ENCODE data around the gene PIK3R4. TPM values are rescaled to one million over a fixed set of nuclear protein-coding genes. Genes with fewer than 3 reads are reported as not detected.

The PIK3R4 gene
- total RNA-seq, 1 donor from 2014 or later = 27.8 TPM

DNA sequence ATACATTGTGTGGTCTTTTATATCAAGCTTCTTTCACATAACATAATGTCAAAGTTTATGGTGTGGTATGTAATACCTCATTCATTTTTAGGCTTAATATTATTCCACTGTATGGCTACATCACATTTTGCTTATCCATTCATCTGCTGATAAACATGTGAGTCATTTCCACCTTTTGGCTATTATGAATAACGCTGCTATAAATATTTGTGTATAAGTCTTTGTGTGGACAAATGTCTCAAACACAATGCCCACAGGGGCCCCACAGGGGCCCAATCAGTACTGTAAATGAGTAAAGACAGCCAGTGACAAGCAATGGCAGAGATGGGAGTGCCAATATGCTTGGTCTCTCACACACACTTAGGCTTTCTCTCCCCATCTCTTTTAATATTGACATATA lies 54.2 kb downstream of the PIK3R4 start:
- intact Hi-C loops (cut with micrococcal nuclease) = no loop called here

DNA sequence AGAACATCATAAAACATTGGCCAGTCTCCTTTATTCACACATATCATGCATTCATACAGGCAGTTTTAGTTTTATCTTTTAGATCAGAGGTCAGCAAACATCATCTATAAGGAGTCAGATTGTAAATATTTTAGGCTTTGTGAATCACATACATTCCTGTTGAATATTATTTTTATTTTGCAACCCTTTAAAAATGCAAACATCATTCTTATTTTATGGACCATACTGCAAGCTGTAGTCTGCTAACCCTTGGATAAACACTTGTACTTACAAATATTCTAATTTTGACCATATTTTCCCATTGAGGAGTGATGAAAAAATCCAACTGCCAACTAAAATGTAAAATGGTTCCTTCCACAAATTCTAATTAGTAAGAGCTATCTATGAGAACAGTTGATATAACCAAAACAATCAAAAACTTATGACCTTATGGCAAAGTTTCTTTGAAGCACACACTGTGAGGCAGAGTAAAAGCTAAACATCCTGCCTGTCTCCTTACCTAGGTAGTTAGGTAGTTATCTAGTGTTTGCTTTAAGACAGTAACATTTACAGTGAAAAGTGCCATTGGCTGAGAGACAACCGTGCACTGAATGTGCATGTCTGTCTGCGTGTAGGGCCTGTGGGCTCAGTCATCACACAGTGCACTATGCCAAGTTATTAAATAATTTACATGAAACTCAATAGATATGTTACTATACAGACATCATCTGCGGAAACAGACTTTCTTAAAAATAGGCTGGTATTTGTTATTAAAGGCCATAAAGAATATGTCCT lies 57.7 kb downstream of the PIK3R4 start:
- intact Hi-C loops (cut with micrococcal nuclease) = no loop called here

DNA sequence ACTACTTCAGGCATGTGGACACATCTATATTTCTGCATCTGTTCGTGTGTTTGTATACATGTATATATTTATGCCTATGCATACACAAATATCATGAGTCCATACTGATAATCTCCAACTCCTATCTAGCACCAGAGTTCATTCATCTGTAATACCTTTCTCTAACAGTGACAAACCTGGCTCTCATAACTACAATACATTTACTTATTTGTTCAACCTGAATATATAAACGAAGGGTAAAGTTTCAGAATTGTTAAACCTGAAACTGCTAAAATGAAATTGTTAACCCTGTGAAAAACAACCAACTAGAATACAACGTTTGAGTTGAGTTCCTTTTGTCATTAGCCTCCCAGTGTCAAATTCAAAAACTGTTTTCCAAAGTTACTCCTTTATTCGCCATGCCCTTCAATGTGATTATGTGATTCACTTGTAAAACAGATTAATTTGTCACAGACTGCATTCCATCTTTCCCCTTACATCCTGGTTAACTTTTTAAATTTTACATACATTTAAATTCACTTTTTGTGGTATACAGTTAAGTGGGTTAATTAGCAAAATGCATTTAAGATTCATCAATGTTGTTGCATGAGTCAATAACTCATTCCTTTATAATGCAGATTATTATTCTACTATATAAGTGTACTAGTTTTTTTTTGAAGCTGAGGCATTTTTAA lies 58.5 kb downstream of the PIK3R4 start:
- intact Hi-C loops (cut with micrococcal nuclease) = no loop called here

DNA sequence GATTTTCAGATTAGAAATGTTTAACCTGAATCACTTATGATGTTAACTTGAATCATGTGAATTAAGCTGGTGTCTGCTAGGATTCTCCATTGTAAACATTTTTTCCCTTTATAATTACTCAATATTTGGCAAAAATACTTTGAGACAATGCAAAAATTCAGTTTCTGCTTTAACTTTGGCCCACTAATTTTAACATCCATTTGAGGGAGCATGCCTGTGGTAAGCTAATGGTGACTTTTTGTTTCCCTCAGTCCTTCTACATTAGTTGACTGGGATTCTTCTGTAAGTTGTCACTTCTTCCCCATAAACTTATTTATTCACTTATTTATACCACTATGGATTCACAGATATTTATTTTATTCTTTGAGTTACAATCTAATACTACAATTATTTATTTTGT lies 59.3 kb downstream of the PIK3R4 start:
- intact Hi-C loops (cut with micrococcal nuclease) = no loop called here

DNA sequence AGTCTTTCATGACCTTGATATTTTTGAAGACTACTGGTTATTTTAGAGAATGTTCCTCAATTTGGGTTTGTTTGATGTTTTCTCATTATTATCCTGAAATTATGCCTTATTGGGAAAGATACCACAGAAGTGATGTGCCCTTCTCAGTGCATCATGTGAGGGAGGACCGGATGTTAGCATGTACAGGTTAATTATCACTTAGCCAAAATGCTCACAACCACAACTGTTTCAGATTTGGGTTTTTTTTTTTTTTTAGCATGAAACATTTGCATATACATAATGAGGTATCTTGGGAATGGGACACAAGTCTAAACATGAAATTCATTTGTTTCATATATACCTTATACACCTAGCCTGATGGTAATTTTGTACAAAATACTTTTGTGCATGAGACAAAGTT lies 59.8 kb downstream of the PIK3R4 start:
- intact Hi-C loops (cut with micrococcal nuclease) = no loop called here

DNA sequence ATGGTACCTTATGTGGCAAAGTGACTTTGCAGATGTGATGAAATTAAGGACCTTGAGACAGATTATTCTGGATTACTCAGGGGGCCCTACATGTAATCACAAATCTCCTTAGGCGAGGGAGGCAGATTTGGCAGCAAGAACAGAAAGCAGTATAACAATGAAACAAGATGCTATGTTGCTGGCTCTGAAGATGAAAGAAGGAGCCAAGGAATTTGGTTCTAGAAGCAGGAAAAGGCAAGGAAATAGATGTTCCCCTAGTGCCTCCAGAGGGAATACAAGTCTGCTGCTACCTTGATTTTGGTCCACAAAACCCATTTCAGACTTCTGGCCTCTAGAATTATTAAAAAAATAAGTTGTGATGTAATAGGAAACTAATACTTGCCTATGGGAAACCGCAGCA lies 64.5 kb downstream of the PIK3R4 start:
- intact Hi-C loops (cut with micrococcal nuclease) = no loop called here

DNA sequence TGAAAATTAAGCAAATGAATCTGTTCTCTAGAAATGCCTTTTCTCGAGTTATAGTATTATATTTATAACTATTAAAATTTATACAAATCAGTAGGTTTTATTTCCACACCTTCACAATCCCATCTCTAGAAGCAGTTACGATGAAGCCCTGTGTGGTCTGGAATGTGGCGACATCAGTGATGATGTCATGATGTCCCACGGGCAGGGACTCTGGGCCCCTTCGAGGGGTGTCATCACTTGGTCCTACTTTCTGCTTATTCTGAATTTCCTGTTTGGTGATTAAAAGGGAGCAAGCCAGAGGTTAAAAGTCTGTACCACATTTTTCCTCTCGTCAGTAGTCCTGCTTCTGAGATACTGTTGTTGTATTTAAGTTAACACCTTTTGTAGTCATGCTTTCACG lies 67.4 kb downstream of the PIK3R4 start:
- intact Hi-C loops (cut with micrococcal nuclease) = no loop called here

DNA sequence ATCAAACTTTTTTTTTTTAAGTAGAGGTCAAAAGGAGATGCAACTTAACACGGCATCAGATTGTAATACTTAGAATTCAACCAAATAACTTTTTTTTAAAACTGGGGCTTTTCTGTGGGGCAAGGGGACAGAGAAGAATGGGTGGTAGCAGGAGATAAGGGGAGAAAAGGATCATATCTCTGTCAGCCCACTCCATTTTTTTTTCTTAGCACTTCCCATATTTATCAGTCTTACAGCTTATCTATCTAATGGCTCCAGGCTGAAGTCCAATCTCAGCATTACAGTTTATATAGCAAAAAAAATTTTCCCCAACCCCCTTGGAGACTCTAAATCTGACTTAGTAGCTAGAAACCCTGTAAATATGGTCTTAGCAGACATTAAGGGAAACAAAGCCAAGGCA lies 69.3 kb downstream of the PIK3R4 start:
- intact Hi-C loops (cut with micrococcal nuclease) = no loop called here

DNA sequence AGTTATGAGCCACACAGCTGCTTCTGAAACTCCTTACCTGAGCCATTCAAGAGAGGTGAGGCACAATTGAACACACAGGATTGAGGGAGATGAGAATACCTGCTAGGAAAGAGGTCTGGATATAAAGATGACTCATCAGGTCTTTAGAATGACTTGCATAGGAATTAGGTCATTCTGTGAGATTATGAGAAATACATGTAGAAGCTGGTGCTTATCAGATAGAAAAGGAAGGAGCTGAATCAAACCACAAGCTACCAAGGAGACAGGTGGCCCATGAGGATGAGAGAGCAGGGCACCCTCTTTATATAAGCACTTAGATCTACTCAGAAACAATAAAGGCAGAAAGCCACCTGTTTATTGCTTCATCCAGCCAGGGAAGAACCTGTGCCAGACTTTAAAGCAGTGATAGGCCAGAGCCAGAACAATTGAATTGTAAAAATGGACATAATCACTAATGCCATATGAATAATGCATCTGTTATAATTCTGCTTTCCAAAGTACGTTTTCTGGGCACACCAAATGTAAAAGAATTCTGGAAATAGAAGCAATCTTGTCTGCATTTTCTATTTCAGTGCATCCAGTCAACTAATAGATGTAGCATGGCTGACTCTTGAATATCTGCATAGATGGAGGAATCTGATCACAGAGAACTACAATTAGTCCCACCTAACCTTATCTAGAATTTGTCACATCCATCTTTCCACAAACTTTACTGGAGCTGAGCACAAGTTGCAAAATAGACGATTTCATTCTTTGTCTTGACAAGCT lies 74.9 kb downstream of the PIK3R4 start:
- intact Hi-C loops (cut with micrococcal nuclease) = no loop called here

DNA sequence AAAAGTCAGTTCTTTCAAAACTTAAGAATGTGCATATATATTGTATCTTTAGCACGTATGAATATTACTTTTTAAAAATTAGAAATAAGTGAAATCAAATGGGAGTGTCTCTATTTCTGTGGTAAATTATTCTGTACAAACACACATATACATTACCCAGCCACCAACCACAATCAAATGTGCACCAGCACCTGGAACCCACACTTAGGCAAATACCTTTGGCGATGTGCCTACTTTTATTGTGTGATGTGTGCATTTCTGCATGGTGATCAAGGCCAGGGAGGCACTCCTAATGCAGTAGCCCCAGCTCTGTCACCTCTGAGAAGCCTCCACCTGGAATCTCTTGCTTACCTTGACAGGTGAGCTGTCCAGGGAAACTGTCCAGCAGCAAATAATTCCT lies 76.9 kb downstream of the PIK3R4 start:
- intact Hi-C loops (cut with micrococcal nuclease) = no loop called here

DNA sequence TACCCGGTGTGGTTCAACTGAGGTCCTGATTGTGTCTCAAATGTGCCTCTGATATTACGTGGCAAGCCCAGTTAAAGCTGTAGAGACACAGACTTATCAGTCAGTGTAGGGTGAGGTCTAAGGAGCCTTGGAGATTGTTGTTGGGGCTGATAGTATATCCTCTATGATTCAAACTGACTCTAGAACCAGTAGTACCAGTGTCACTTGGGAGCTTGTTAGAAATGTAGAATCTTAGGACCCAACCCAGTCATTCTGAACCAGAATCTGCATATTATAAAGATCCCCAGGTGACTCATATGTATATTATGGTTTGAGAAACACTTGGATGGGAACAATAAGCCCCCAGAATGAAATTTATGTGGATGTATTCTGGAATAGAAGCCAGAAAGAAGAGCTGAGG lies 83.5 kb downstream of the PIK3R4 start:
- intact Hi-C loops (cut with micrococcal nuclease) = no loop called here

DNA sequence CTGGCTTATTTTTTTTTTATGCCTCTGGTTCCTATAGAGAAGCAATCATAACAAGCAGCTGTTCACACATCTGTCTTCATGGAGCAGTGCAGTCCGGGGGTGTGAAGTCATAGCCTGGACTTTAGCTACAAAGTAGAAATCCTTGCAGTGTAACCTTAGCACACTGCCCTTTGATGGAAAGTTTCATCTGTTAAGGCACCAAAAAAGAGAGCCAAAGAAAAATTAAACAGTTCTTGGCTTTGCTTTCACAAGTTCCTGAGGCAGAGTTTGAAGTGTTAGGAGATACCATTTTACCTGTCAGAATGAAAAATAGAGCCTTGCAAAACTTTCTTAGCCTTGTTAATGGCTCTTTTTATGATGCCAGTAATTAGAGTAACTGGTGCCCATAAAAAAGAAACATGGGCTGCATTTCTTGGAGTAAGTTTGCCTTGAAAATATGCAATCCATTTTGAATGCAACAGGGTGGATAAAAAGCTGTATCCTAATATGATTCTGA lies 84.1 kb downstream of the PIK3R4 start:
- intact Hi-C loops (cut with micrococcal nuclease) = no loop called here

DNA sequence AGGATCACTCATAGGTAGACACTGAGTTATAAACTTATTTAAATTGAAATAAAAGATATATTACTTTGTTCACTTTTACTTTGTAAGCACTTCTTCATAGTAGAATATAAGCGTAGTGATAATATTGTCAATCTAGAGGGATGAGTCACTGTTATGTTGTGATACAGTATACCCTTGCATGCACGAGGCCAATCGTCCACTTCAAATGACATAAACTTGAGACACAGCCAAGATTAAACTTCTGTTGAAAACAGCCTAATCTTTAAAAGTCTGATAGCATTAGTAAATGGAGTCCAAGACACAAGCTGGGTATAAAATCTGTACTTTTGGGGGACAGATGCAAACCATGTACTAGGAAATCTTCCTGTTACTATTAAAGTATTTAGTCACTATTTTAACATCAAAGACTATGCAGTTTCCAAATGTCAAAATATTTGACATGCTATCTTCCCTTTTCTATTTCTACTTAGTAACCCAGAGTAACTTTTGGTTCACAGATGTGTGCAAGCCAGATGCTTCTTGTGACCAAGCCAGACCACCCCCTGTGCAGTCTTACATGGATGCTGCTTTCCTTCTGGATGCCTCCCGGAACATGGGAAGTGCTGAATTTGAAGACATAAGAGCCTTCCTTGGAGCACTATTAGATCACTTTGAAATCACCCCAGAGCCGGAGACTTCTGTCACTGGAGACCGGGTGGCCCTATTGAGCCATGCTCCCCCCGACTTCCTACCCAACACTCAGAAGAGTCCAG lies 85.3 kb downstream of the PIK3R4 start:
- intact Hi-C loops (cut with micrococcal nuclease) = no loop called here

DNA sequence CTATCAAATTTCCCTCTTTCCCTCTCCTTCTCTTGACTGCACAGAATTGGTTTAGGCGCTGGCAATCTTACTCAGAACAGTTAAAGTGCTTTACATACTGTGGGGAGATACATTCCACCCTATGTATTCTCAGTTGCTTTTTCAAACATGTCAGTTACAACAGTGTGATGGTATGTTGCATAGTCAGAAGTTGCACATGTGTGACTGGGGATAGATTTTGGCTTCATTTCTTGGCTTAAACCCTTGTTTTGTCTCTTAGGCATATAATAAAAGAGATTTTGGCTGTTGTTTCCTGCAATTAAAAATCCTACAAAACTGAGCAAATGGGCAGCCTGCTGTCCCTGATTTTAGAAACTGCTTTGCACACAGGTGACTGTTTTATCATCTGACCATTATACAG lies 86.7 kb downstream of the PIK3R4 start:
- intact Hi-C loops (cut with micrococcal nuclease) = no loop called here

DNA sequence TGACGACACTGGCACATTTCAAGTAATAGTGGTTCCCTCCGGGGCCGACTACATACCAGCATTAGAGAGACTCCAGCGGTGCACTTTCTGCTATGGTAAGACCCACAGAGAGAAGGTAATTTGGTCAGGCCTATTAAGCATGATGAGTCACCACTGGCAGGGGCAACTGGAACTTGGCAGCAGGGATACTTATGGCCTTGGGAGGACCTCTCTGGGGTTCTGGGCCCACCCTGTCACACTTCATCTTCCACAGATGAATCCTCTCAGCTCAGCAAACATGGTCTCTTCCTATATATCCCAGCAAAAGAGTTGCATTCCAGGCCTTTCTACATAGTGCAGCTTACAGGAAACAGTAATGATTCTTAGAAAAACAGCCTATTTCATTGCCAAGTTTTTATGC lies 88.0 kb downstream of the PIK3R4 start:
- intact Hi-C loops (cut with micrococcal nuclease) = no loop called here

DNA sequence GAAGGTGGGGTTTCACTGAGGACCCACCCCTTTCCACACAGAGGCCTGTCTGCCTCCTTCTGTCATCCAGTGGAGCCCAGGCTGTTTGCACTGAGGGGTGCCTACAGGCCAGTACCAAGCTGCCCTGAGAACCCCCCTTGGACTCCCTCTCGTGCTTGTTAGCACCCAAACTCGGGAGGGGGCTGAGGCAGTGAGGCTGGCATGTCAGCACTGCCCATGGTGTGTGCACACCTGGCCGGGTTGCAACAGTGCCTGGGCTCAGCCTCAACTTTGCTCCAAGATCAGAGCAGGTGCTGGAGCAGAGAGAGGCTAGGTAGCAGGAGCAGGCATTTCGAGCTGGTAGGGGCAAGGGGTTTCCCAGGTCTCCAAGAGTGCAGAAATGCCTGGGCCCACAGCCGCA lies 90.0 kb downstream of the PIK3R4 start:
- intact Hi-C loops (cut with micrococcal nuclease) = no loop called here

DNA sequence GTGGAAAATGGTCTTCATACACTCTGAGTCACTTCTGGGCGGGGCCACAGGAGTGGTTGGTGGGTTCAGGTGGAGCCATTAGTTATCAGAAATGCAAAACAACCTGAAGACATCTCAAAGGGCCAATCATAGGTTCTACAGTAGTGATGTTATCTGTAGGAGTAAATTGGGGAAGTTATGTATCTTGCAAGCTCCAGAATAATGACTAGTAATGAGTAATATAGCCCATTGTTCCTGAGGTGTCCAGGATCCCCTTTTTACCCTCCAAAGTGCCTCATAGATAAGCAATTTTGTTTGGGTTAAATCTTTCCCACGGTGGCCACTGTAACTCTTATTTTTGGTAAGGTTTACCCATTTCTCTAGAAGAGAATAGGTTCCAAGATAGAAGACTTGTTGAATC lies 91.7 kb downstream of the PIK3R4 start:
- intact Hi-C loops (cut with micrococcal nuclease) = no loop called here

DNA sequence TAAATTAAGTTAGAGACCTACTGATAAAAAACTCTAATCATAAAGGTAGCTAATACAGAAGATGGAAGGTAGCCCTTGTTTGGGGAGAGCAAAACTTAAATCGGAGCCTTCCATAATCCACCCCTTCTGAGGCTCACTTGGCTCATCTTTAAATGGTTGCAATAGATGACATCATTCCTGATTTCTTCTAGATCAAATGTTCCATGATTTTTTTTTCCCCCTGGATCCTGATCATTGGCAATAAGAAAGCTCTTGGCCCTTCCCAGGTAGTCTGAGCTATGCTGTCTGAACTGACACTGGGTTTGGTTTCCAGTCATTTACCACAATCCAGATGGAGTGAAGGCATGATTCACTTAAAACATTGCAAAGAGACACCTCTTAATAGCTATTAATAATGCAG lies 92.5 kb downstream of the PIK3R4 start:
- intact Hi-C loops (cut with micrococcal nuclease) = no loop called here

DNA sequence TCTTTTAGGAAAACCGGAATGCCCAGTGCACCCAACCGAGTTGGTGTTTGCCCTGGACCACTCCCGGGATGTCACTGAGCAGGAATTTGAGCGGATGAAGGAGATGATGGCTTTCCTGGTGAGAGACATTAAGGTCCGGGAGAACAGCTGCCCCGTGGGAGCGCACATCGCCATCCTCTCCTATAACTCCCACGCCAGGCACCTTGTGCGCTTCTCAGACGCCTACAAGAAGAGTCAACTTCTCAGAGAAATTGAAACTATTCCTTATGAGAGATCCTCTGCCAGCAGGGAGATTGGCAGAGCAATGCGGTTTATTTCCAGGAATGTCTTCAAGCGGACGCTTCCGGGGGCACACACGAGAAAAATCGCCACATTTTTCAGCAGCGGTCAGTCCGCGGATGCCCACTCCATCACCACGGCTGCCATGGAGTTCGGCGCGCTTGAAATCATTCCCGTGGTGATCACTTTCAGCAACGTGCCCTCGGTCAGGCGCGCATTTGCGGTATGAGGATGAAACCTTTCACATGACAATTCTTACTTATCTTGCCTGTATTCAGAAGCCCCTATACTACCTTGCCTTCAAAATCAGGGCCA lies 97.5 kb downstream of the PIK3R4 start:
- intact Hi-C loops (cut with micrococcal nuclease) = no loop called here

DNA sequence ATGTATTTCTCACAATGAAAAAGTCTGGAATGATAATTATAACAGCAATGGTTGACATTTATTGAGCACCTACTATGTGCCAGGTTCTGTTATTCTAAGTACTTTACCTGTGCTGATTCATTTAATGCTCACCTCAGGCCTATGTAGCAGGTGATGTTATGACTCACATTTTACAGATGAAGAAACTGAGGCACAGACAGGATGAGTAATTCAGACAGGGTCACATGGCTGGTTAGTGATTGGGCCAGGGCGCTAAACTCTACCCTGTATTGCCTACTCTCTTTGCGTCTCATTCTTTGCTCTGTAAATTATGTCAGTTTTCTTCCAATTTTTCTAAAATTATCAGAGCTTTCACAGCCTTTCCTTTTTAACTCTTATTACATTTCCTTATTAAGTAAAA lies 98.3 kb downstream of the PIK3R4 start:
- intact Hi-C loops (cut with micrococcal nuclease) = no loop called here

DNA sequence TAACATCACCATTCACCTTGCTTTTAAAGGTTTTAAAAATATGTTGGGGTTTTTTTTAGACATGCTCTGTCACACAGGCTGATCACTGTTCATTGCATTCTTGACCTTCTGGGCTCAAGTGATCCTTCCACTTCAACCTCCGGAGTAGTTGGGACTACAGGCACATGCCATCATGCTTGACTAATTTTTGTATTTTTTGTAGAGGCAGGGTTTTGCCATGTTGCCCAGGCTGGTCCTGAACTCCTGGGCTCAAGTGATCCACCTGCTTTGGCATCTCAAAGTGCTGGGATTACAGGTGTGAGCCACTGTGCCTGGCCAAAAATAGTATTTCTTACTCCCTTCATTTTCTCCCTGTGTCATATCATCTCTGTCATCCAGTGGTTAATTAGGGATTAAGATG lies 101.4 kb downstream of the PIK3R4 start:
- intact Hi-C loops (cut with micrococcal nuclease) = no loop called here
